Left lobe of liver (tissue), 2 donors: ENCODE data around the gene PRKAR1B. TPM values are rescaled to one million over a fixed set of nuclear protein-coding genes. Genes with fewer than 3 reads are reported as not detected.

Experiments used
- ATAC-seq: fragments of 200-7000 bp; cut with Tn5 transposase; one replicate; pipeline ENCODE4 v1.9.1; 2020; ENCODE audit warnings: mild to moderate bottlenecking, moderate library complexity
- DNase-seq: peaks from one replicate; pipeline ENCODE4 v3.0.0-alpha.2; 2020; ENCODE audit warnings: low spot score
- total RNA-seq: library from RNA; stranded (reverse); gene quantifications from one replicate; pipeline ENCODE4 v1.2.1, GENCODE V29; 2021
- donor health status: DM: no; HTN: no; CAD: no; lungs with moderate emphysema.
- donor health status: DM: no; HTN: yes; CAD: no.

PRKAR1B gene
- total RNA-seq, 1 donor from 2014 or later = 7.0 TPM

- DNase-seq (no peak), ATAC-seq (no peak)
These were observed 15.7 kb upstream of the PRKAR1B start for GRCh38 chr7:742791-743190.

GRCh38 chr7:741850-742249, 14.8 kb upstream of the PRKAR1B start:
- DNase-seq = no peak
- no peak for ATAC-seq

- ATAC-seq (no peak), DNase-seq (no peak)
These were observed 14.2 kb upstream of the PRKAR1B start for GRCh38 chr7:741191-741671.

GRCh38 chr7:739983-740942, 13.2 kb upstream of the PRKAR1B start:
- DNase-seq (no peak), ATAC-seq (no peak)

- ATAC-seq (no peak), DNase-seq (no peak)
These were observed 12.4 kb upstream of the PRKAR1B start for GRCh38 chr7:739455-739982.

GRCh38 chr7:738723-739454, 11.8 kb upstream of the PRKAR1B start:
- peak; percentile 13 for ATAC-seq
- no peak for DNase-seq

GRCh38 chr7:738241-738640, 11.2 kb upstream of the PRKAR1B start:
- ATAC-seq (no peak), DNase-seq (no peak)

GRCh38 chr7:734808-735207, 7.7 kb upstream of the PRKAR1B start:
- no peak for ATAC-seq
- DNase-seq = no peak

GRCh38 chr7:734214-734613, 7.1 kb upstream of the PRKAR1B start:
- ATAC-seq (no peak), DNase-seq (no peak)

GRCh38 chr7:732556-732955, 5.5 kb upstream of the PRKAR1B start:
- DNase-seq (no peak), ATAC-seq (no peak)

GRCh38 chr7:732094-732541, 5.0 kb upstream of the PRKAR1B start:
- ATAC-seq = peak; percentile 67

GRCh38 chr7:731440-732085, 4.5 kb upstream of the PRKAR1B start:
- ATAC-seq (no peak), DNase-seq (no peak)

More at GRCh38 chr7:732094-732541, 5.0 kb upstream of the PRKAR1B start:
- DNase-seq = no peak

GRCh38 chr7:730501-731439, 3.7 kb upstream of the PRKAR1B start:
- ATAC-seq (no peak), DNase-seq (no peak)

- ATAC-seq = no peak
These were observed 2.3 kb upstream of the PRKAR1B start for GRCh38 chr7:729140-730000.

GRCh38 chr7:728602-729001, 1.5 kb upstream of the PRKAR1B start:
- DNase-seq (no peak), ATAC-seq (no peak)

More at GRCh38 chr7:729140-730000, 2.3 kb upstream of the PRKAR1B start:
- DNase-seq = no peak

GRCh38 chr7:727806-728460, 852 bp upstream of the PRKAR1B start:
- no peak for ATAC-seq

GRCh38 chr7:726854-727103, 302 bp downstream of the PRKAR1B start:
- DNase-seq (no peak), ATAC-seq (peak; percentile 43)

More at GRCh38 chr7:727806-728460, 852 bp upstream of the PRKAR1B start:
- DNase-seq = no peak

GRCh38 chr7:726084-726853, 812 bp downstream of the PRKAR1B start, which contains the start of gene DNAAF5:
DNAAF5 (plus strand) TSS chr7:726699; CDS start chr7:726721, 22 bp downstream.
- DNase-seq (peak; percentile 87), ATAC-seq (peak; percentile 95)
